H9 (cell line): Measurements from ENCODE around the gene COTL1. TPM values are rescaled to one million over a fixed set of nuclear protein-coding genes. Genes with fewer than 3 reads are reported as not detected.

ENCODE experiments used
- DNase-seq: peaks from one replicate; pipeline ENCODE4 v3.0.0-alpha.2; 2017
- H2AFZ ChIP-seq: one replicate; pipeline ENCODE4 v1.6.1; 2013; ENCODE audit warnings: mild to moderate bottlenecking, low read length, control low read depth, moderate library complexity
- H2AK5ac ChIP-seq: 2 replicates; pipeline ENCODE4 v1.6.1; 2013; ENCODE audit warnings: low read length, control low read depth, mixed read lengths; ENCODE audit not compliant: insufficient read length
- H2BK120ac ChIP-seq: one replicate; pipeline ENCODE4 v1.6.1; 2013; ENCODE audit warnings: low read depth, mild to moderate bottlenecking, low read length, control low read depth, inconsistent platforms; ENCODE audit not compliant: poor library complexity, severe bottlenecking
- H2BK12ac ChIP-seq: 2 replicates; pipeline ENCODE4 v1.6.1; 2013; ENCODE audit warnings: low read length, control low read depth, mixed read lengths, low read depth; ENCODE audit not compliant: insufficient read length
- H2BK15ac ChIP-seq: 2 replicates; pipeline ENCODE4 v1.6.1; 2013; ENCODE audit warnings: low read depth, low read length, control low read depth
- H2BK20ac ChIP-seq: one replicate; pipeline ENCODE4 v1.6.1; 2013; ENCODE audit warnings: low read depth, mild to moderate bottlenecking, low read length, control low read depth, inconsistent platforms; ENCODE audit not compliant: poor library complexity, severe bottlenecking
- H2BK5ac ChIP-seq: 2 replicates; pipeline ENCODE4 v1.6.1; 2013; ENCODE audit warnings: low read length, control low read depth, mixed read lengths; ENCODE audit not compliant: insufficient read length
- H3K14ac ChIP-seq: 2 replicates; pipeline ENCODE4 v1.6.1; 2013; ENCODE audit warnings: low read length, control low read depth; ENCODE audit not compliant: insufficient read depth
- H3K18ac ChIP-seq: 2 replicates; pipeline ENCODE4 v1.6.1; 2013; ENCODE audit warnings: low read depth, mild to moderate bottlenecking, mixed read lengths, low read length, control low read depth; ENCODE audit not compliant: insufficient read length
- H3K23ac ChIP-seq: 2 replicates; pipeline ENCODE4 v1.6.1; 2013; ENCODE audit warnings: low read length, control low read depth, mixed read lengths, low read depth; ENCODE audit not compliant: insufficient read length
- H3K23me2 ChIP-seq: 2 replicates; pipeline ENCODE4 v1.6.1; 2013; ENCODE audit warnings: low read depth, mild to moderate bottlenecking, mixed read lengths, low read length, control low read depth; ENCODE audit not compliant: insufficient read length, poor library complexity, severe bottlenecking
- H3K27ac ChIP-seq: 2 replicates; pipeline ENCODE4 v1.5.1; 2013; ENCODE audit warnings: low read length, control low read depth, mixed read lengths, low read depth; ENCODE audit not compliant: insufficient read length
- H3K27me3 ChIP-seq: 2 replicates; pipeline ENCODE4 v1.6.1; 2013; ENCODE audit warnings: low read length, control low read depth, inconsistent platforms; ENCODE audit not compliant: insufficient read depth
- H3K4ac ChIP-seq: 2 replicates; pipeline ENCODE4 v1.6.1; 2013; ENCODE audit warnings: low read depth, mild to moderate bottlenecking, control low read depth, inconsistent platforms, low read length, moderate library complexity
- H3K4me1 ChIP-seq: 2 replicates; pipeline ENCODE4 v1.6.1; 2013; ENCODE audit warnings: low read length, control low read depth, inconsistent platforms; ENCODE audit not compliant: insufficient read depth
- H3K4me2 ChIP-seq: 2 replicates; pipeline ENCODE4 v1.6.1; 2013; ENCODE audit warnings: low read length, control low read depth, mixed read lengths; ENCODE audit not compliant: insufficient read length, insufficient read depth
- H3K56ac ChIP-seq: 2 replicates; pipeline ENCODE4 v1.6.1; 2013; ENCODE audit warnings: low read depth, mild to moderate bottlenecking, mixed read lengths, low read length, control low read depth; ENCODE audit not compliant: insufficient read length
- H3K79me1 ChIP-seq: 2 replicates; pipeline ENCODE4 v1.6.1; 2013; ENCODE audit warnings: low read depth, mild to moderate bottlenecking, moderate library complexity, low read length, control low read depth, inconsistent platforms; ENCODE audit not compliant: insufficient read depth, poor library complexity, severe bottlenecking
- H3K79me2 ChIP-seq: 2 replicates; pipeline ENCODE4 v1.6.1; 2013; ENCODE audit warnings: low read length, control low read depth, inconsistent platforms; ENCODE audit not compliant: insufficient read depth
- H3K9ac ChIP-seq: 2 replicates; pipeline ENCODE4 v1.6.1; 2013; ENCODE audit warnings: low read length, control low read depth, mixed read lengths; ENCODE audit not compliant: insufficient read length; ENCODE audit errors: extremely low read depth
- H3K9me3 ChIP-seq: one replicate; pipeline ENCODE4 v1.6.1; 2013; ENCODE audit warnings: low read depth, low read length, inconsistent platforms; ENCODE audit not compliant: control insufficient read depth
- H3T11ph ChIP-seq: one replicate; pipeline ENCODE4 v1.6.1; 2013; ENCODE audit warnings: mild to moderate bottlenecking, low read length, control low read depth, inconsistent platforms
- H4K20me1 ChIP-seq: one replicate; pipeline ENCODE4 v1.6.1; 2013; ENCODE audit not compliant: control insufficient read depth, insufficient read length, insufficient read depth
- H4K5ac ChIP-seq: 2 replicates; pipeline ENCODE4 v1.6.1; 2013; ENCODE audit warnings: low read depth, mild to moderate bottlenecking, mixed read lengths, low read length, control low read depth; ENCODE audit not compliant: insufficient read length
- H4K8ac ChIP-seq: replicated peaks from 2 replicates; pipeline ENCODE4 v1.6.1; 2013; ENCODE audit warnings: low read length, control low read depth, mixed read lengths, low read depth; ENCODE audit not compliant: insufficient read length
- H4K91ac ChIP-seq: 2 replicates; pipeline ENCODE4 v1.6.1; 2013; ENCODE audit warnings: low read depth, mild to moderate bottlenecking, moderate library complexity, mixed read lengths, low read length, control low read depth; ENCODE audit not compliant: insufficient read length
- H3K27ac Mint-ChIP-seq, 3 experiments: 2 replicates in 2 of 3; 3 replicates in 1 of 3; pipeline ENCODE4 v1.8.0; 2020 to 2021; ENCODE audit warnings: mixed read lengths in 3 of 3, mild to moderate bottlenecking in 1 of 3, moderate library complexity in 1 of 3
- H3K27me3 Mint-ChIP-seq: 2 replicates; pipeline ENCODE4 v1.8.0; 2021; ENCODE audit warnings: low read depth, mild to moderate bottlenecking, moderate library complexity, mixed read lengths
- H3K36me3 Mint-ChIP-seq, 3 experiments: 2 replicates in 2 of 3; 3 replicates in 1 of 3; pipeline ENCODE4 v1.8.0; 2020 to 2021; ENCODE audit warnings: low read depth in 3 of 3, mixed read lengths in 3 of 3; ENCODE audit not compliant: insufficient read depth in 1 of 3
- H3K4me1 Mint-ChIP-seq, 2 experiments: 2 replicates each; pipeline ENCODE4 v1.8.0; 2020; ENCODE audit warnings: mixed read lengths in 2 of 2
- H3K4me3 Mint-ChIP-seq, 2 experiments: 2 replicates in 1 of 2; 3 replicates in 1 of 2; pipeline ENCODE4 v1.8.0; 2020 to 2021; ENCODE audit warnings: mild to moderate bottlenecking in 2 of 2, mixed read lengths in 2 of 2, moderate library complexity in 1 of 2
- H3K9me3 Mint-ChIP-seq, 2 experiments: 2 replicates in 1 of 2; 3 replicates in 1 of 2; pipeline ENCODE4 v1.8.0; 2020; ENCODE audit warnings: mild to moderate bottlenecking in 2 of 2, mixed read lengths in 2 of 2, moderate library complexity in 1 of 2
- WGBS: extraction: QIAGEN DNeasy Blood & Tissue Kit; methylation state at CpG from one replicate; pipeline ENCODE4 v1.1.7; 2013; ENCODE audit warnings: missing lambda C conversion rate, low lambda C conversion rate, mixed read lengths; ENCODE audit not compliant: insufficient read length; ENCODE audit errors: extremely low coverage; 5-methylcytosine and 5-hydroxymethylcytosine counted together
- total RNA-seq: library from RNA; stranded (reverse); gene quantifications from 2 replicates; pipeline ENCODE4 v1.2.1, GENCODE V29; 2021
- TF ChIP-seq, protein P1 (sequence below): fragments of 200-600 bp; sonication (generic); conservative IDR thresholded peaks from 3 replicates; pipeline ENCODE4 v1.8.0; 2021; ENCODE audit warnings: antibody characterized with exemption, mild to moderate bottlenecking

COTL1 gene
- total RNA-seq, 1 experiment from 2014 or later, result 81.4 TPM

DNA sequence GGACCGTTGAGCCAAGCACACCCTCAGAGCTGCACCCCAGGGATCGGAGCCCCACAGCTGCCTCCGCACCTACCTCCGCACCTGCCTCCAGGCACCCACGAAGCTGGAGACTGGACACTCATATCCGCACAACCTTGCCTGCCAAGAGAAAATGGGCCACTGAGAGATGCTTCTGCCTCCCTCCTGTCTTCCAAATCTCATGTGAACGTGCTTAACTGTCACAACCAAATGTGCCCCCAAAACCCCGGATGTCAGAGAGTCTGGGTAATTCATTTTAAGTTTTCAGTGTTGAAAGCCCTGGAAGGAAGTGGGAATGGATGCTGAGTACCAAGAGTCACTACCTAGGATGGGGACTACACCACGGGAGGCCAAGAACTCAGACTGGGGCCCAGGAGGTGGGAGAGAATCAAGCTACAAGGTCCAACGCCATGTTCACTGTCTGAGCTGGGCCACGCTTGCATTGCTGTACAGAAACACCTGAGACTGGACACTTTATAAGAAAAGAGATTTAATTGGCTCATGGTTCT is 63.9 kb downstream of the COTL1 start:
- H3K9ac ChIP-seq, result no peak overlapping the region
- no peak overlapping the region for H4K5ac ChIP-seq
- H3K27me3 Mint-ChIP-seq, result no peaks in the 10 kb centered on the region
- no peak overlapping the region for H2BK5ac ChIP-seq
- WGBS, result no CpG with 5 or more reads among the region's 11 CpGs
- H3K9me3 Mint-ChIP-seq, result no peaks in the 10 kb centered on the region
- no peak overlapping the region for H3T11ph ChIP-seq
- no peak overlapping the region for H2BK12ac ChIP-seq
- H3K23ac ChIP-seq, result no peak overlapping the region
- no peak overlapping the region for H3K4me2 ChIP-seq
- H3K14ac ChIP-seq, result no peak overlapping the region
- no peak overlapping the region for H2AK5ac ChIP-seq
- H3K4me1 Mint-ChIP-seq, result peaks cover 34 to 50% of the 10 kb centered on the region in 2 experiments
- no peaks in the 10 kb centered on the region for H3K79me1 ChIP-seq
- DNase-seq, result no peak
- H4K8ac ChIP-seq, result no peak overlapping the region
- no peak overlapping the region for H2BK15ac ChIP-seq
- no peak overlapping the region for H2BK120ac ChIP-seq
- no peak overlapping the region for H3K4ac ChIP-seq
- H3K27me3 ChIP-seq, result no peaks in the 10 kb centered on the region
- H3K18ac ChIP-seq, result no peak overlapping the region
- no peak overlapping the region for H2BK20ac ChIP-seq
- no peaks in the 10 kb centered on the region for H3K23me2 ChIP-seq
- 0 out of 7 replicates have a peak overlapping the region, but pooled peaks of 1 of the 3 experiments have one; percentile 18 for H3K27ac Mint-ChIP-seq
- H4K20me1 ChIP-seq, result no peaks in the 10 kb centered on the region
- H3K4me1 ChIP-seq, result peaks cover 2% of the 10 kb centered on the region
- no peak overlapping the region for H3K27ac ChIP-seq
- TF ChIP-seq, protein P1, sequence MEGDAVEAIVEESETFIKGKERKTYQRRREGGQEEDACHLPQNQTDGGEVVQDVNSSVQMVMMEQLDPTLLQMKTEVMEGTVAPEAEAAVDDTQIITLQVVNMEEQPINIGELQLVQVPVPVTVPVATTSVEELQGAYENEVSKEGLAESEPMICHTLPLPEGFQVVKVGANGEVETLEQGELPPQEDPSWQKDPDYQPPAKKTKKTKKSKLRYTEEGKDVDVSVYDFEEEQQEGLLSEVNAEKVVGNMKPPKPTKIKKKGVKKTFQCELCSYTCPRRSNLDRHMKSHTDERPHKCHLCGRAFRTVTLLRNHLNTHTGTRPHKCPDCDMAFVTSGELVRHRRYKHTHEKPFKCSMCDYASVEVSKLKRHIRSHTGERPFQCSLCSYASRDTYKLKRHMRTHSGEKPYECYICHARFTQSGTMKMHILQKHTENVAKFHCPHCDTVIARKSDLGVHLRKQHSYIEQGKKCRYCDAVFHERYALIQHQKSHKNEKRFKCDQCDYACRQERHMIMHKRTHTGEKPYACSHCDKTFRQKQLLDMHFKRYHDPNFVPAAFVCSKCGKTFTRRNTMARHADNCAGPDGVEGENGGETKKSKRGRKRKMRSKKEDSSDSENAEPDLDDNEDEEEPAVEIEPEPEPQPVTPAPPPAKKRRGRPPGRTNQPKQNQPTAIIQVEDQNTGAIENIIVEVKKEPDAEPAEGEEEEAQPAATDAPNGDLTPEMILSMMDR, result no peak
- no peak overlapping the region for H2AFZ ChIP-seq
- no peaks in the 10 kb centered on the region for H3K9me3 ChIP-seq
- H3K36me3 Mint-ChIP-seq, result no peaks in the 10 kb centered on the region
- no peaks in the 10 kb centered on the region for H3K79me2 ChIP-seq
- H4K91ac ChIP-seq, result no peak overlapping the region
- H3K4me3 Mint-ChIP-seq, result no peak overlapping the region
- no peak overlapping the region for H3K56ac ChIP-seq
